SU-DHL-6 (cell line): ENCODE data around the gene NFIX.

Experiments used
- H2AFZ ChIP-seq: fragments of 200-600 bp; sonication (generic); 2 replicates; pipeline ENCODE4 v1.6.1; 2014; ENCODE audit warnings: low read depth, mild to moderate bottlenecking, moderate library complexity, mixed read lengths, antibody characterized with exemption, low read length; ENCODE audit not compliant: severe bottlenecking
- H3F3A ChIP-seq: fragments of 200-600 bp; shearing (Covaris generic); 2 replicates; pipeline ENCODE4 v1.6.0; 2016; ENCODE audit warnings: antibody characterized with exemption, mild to moderate bottlenecking; ENCODE audit not compliant: insufficient read depth
- H3K27ac ChIP-seq: fragments of 200-600 bp; sonication (generic); 2 replicates; pipeline ENCODE4 v1.5.1; 2016; ENCODE audit warnings: low read depth, mild to moderate bottlenecking, low read length, moderate library complexity, mixed read lengths
- H3K27me3 ChIP-seq: fragments of 200-600 bp; sonication (generic), shearing (Covaris generic); 2 replicates; pipeline ENCODE4 v1.6.0; 2014; ENCODE audit warnings: mild to moderate bottlenecking, low read length
- H3K36me3 ChIP-seq: fragments of 200-600 bp; sonication (generic); 2 replicates; pipeline ENCODE4 v1.6.1; 2014; ENCODE audit warnings: mild to moderate bottlenecking, low read length, mixed read lengths
- H3K4me2 ChIP-seq: fragments of 300-600, 200-600 bp; shearing (Covaris generic), sonication (generic); 2 replicates; pipeline ENCODE4 v1.6.0; 2014; ENCODE audit warnings: low read length, low read depth, mild to moderate bottlenecking; ENCODE audit not compliant: poor library complexity, severe bottlenecking
- H3K4me3 ChIP-seq: fragments of 200-600 bp; sonication (generic); 2 replicates; pipeline ENCODE4 v1.5.1; 2014; ENCODE audit warnings: antibody characterized with exemption, low read length, mild to moderate bottlenecking, mixed read lengths; ENCODE audit not compliant: insufficient read depth, poor library complexity, severe bottlenecking
- H3K79me2 ChIP-seq: fragments of 200-600 bp; sonication (generic); 2 replicates; pipeline ENCODE4 v1.6.1; 2014; ENCODE audit warnings: mild to moderate bottlenecking, low read length, moderate library complexity; ENCODE audit not compliant: insufficient read depth
- H3K9ac ChIP-seq: fragments of 200-600 bp; sonication (generic); 2 replicates; pipeline ENCODE4 v1.7.0; 2014; ENCODE audit warnings: mild to moderate bottlenecking, low read length
- H3K9me2 ChIP-seq: fragments of 200-600 bp; sonication (generic); replicated peaks from 2 replicates; pipeline ENCODE4 v1.6.1; 2014; ENCODE audit warnings: low read length; ENCODE audit not compliant: insufficient read depth
- H3K9me3 ChIP-seq: fragments of 200-600 bp; sonication (generic); 2 replicates; pipeline ENCODE4 v1.6.1; 2014; ENCODE audit warnings: low read length, mixed read lengths; ENCODE audit not compliant: insufficient read depth
- H4K20me1 ChIP-seq: fragments of 200-600 bp; sonication (generic); 2 replicates; pipeline ENCODE4 v1.6.1; 2014; ENCODE audit warnings: low read depth, mild to moderate bottlenecking, antibody characterized with exemption, low read length, moderate library complexity, mixed read lengths
- CTCF ChIP-seq: fragments of 200-600 bp; sonication (generic); IDR thresholded peaks from one replicate; pipeline ENCODE4 v1.5.1; 2017; ENCODE audit warnings: antibody characterized with exemption, mild to moderate bottlenecking, low read length, moderate library complexity; ENCODE audit not compliant: insufficient read depth, poor library complexity, severe bottlenecking
- EZH2phosphoT487 ChIP-seq: fragments of 200-600 bp; sonication (generic), shearing (Covaris generic); conservative IDR thresholded peaks from 2 replicates; pipeline ENCODE4 v1.6.1; 2018; ENCODE audit warnings: mild to moderate bottlenecking, antibody characterized with exemption, low read length, moderate library complexity, mixed read lengths

Gene NFIX

GRCh38 chr19:13043285-13043684 lies 48.0 kb downstream of the NFIX start:
- Histone ChIP-seq H3K9me3 (no peaks in the 10 kb centered on the region), H3F3A (no peaks in the 10 kb centered on the region), H3K9ac (no peak overlapping the region), H4K20me1 (no peaks in the 10 kb centered on the region), H3K27me3 (no peaks in the 10 kb centered on the region), H2AFZ (no peak overlapping the region), H3K4me3 (no peak overlapping the region), H3K36me3 (no peaks in the 10 kb centered on the region), H3K9me2 (no peaks in the 10 kb centered on the region), H3K27ac (no peak overlapping the region), H3K79me2 (no peaks in the 10 kb centered on the region), H3K4me2 (no peak overlapping the region)
- TF ChIP-seq EZH2phosphoT487 (no peak), CTCF (no peak)

DNA sequence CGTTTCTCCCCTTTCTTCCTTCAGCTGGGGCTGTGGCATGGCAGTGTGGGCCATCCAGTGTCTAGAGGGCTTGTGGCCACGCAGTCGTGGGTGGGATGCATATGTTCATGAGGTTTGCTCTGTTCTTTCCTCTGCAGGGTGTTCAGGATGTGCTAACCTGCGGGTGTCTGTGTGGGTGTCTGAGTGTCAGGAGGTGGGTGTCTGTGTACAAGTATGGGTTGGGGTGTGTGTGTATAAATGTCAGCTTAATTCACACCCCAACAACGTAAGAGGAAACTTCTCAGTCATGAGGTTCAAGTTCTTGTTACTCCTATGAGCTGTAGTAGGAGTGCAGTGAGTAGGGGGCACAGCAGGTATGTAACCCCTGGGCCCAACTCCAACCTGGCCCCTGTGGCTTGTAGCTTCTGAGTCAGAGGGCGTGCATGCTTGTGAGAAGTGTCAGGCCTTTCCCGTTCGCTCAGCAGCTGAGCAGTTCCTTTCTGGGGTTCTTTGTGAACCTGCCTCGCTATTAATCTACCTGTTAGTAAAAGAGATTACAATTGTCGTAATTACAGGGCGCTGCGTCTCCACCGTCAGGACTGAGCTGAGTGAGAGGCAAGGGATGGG lies 49.1 kb downstream of the NFIX start:
- no peak for TF ChIP-seq CTCF
- no peak for TF ChIP-seq EZH2phosphoT487
- H3K9ac ChIP-seq = no peak overlapping the region
- no peaks in the 10 kb centered on the region for H3K27me3 ChIP-seq
- H3K4me2 ChIP-seq = no peak overlapping the region
- no peaks in the 10 kb centered on the region for H3K79me2 ChIP-seq
- H3K9me3 ChIP-seq = no peaks in the 10 kb centered on the region
- no peaks in the 10 kb centered on the region for H3F3A ChIP-seq
- no peak overlapping the region for H3K4me3 ChIP-seq
- H4K20me1 ChIP-seq = no peaks in the 10 kb centered on the region
- H3K9me2 ChIP-seq = no peaks in the 10 kb centered on the region
- no peak overlapping the region for H2AFZ ChIP-seq
- H3K27ac ChIP-seq = no peak overlapping the region
- H3K36me3 ChIP-seq = no peaks in the 10 kb centered on the region

DNA sequence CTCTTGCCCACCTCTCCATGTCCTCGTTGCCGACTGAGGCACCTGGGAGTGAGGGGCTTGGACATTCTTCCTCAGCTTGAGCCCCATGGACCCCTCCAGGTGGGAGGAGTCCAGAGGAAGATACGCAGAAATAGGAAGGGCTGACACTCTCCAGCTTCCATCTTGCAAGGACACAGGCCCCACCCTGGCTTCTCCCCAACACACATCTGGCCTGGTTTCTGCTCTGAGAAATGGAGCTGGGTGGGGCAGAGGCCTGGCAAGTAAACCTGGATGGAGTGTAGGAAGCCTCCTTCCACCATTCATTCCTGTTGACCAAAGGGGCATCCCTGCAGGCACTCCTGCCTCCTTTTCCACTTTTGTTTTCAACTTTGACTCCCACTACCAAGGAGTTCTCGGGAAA lies 50.5 kb downstream of the NFIX start:
- no peak overlapping the region for H2AFZ ChIP-seq
- H3K79me2 ChIP-seq = no peaks in the 10 kb centered on the region
- no peaks in the 10 kb centered on the region for H3K27me3 ChIP-seq
- no peak overlapping the region for H3K9ac ChIP-seq
- no peak overlapping the region for H3K4me2 ChIP-seq
- no peaks in the 10 kb centered on the region for H3F3A ChIP-seq
- H3K4me3 ChIP-seq = no peak overlapping the region
- H3K36me3 ChIP-seq = no peaks in the 10 kb centered on the region
- TF ChIP-seq EZH2phosphoT487 (no peak), CTCF (no peak)
- H3K9me2 ChIP-seq = no peaks in the 10 kb centered on the region
- no peak overlapping the region for H3K27ac ChIP-seq
- no peaks in the 10 kb centered on the region for H3K9me3 ChIP-seq
- no peaks in the 10 kb centered on the region for H4K20me1 ChIP-seq
